Measurements from ENCODE around the gene HEATR5A. TPM values are rescaled to one million over a fixed set of nuclear protein-coding genes. Genes with fewer than 3 reads are reported as not detected.

HEATR5A gene
- total and polyA plus RNA-seq, 2 of the 13 experiments (the other 11 are each of a cell fraction or from before 2014, with no cell fraction given) = 36.4 to 105 TPM

DNA sequence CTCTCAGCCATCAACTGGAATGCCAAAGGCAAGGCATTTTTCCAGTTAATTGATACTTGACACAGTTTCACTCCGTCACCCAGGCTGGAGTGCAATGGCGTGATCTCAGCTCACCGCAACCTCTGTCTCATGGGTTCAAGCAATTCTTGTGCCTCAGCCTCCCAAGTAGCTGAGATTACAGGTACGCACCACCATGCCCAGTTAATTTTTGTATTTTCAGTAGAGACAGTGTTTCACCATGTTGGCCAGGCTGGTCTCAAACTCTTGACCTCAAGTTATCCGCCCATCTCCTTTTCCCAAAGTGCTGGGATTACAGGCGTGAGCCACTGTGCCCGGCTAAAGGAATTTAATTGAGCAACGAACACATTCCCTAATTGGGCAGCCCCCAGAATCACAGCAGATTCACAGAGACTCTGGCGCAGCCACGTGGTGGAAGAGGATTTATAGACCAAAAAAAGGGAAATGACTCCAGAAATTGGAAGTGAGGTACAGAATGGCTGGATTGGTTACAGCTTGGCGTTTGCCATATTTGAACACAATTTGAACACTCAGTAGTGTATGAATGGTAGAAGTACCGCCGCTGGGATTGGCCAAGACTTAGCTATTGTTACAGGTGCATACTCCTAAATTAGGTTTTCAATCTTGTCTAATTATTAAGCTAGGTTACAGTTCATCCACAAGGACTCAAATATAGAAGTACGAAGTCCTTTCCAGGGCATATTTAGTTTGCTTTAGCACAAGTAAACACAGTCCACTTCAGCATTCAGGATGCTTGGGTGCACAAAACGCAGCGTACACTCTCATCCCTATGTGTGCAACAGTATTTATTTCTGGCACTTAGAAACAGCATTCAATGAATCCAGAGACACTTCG, 162.6 kb downstream of the HEATR5A start (continued):
- TF ChIP-seq, protein P1, sequence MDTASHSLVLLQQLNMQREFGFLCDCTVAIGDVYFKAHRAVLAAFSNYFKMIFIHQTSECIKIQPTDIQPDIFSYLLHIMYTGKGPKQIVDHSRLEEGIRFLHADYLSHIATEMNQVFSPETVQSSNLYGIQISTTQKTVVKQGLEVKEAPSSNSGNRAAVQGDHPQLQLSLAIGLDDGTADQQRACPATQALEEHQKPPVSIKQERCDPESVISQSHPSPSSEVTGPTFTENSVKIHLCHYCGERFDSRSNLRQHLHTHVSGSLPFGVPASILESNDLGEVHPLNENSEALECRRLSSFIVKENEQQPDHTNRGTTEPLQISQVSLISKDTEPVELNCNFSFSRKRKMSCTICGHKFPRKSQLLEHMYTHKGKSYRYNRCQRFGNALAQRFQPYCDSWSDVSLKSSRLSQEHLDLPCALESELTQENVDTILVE (CRISPR knock-in tag; IDR thresholded peaks at IDR 0.05) = peak; percentile 89
- TF ChIP-seq ZNF790 (CRISPR knock-in tag; IDR thresholded peaks at IDR 0.05; ENCODE audit: borderline replicate concordance) (peak; percentile 72; the same call in 1 of the 2 replicates), ERF (CRISPR knock-in tag; IDR thresholded peaks at IDR 0.05) (peak; percentile 95), DMAP1 (CRISPR knock-in tag; IDR thresholded peaks at IDR 0.05) (peak; percentile 80; the same call in 1 of the 2 replicates), ESRRA (CRISPR knock-in tag; IDR thresholded peaks at IDR 0.05; ENCODE audit: low read depth) (peak; percentile 94; the same call in 1 of the 2 replicates), SNAPC2 (CRISPR knock-in tag; IDR thresholded peaks at IDR 0.05) (peak; percentile 96; the same call in 1 of the 2 replicates), FOXA1 (IDR thresholded peaks at IDR 0.05) (peak; percentile 93), FOXA1 (CRISPR knock-in tag; IDR thresholded peaks at IDR 0.05) (peak; percentile 99), MAFK (conservative IDR thresholded peaks at IDR 0.05 in 1 of 2, IDR thresholded peaks at IDR 0.05 in 1 of 2; ENCODE audit: low read length in 2 of 2) (peak; percentile 36 to 52; a peak in 1 of 4 replicates), PPARG (CRISPR knock-in tag; conservative IDR thresholded peaks at IDR 0.05) (peak; percentile 99), ZNF350 (CRISPR knock-in tag; IDR thresholded peaks at IDR 0.05; ENCODE audit: borderline replicate concordance, low read depth) (peak; percentile 88; the same call in 1 of the 2 replicates), HNRNPUL1 (IDR thresholded peaks at IDR 0.05; ENCODE audit: low read depth, low read length) (peak; percentile 98), ZBTB3 (CRISPR knock-in tag; IDR thresholded peaks at IDR 0.05; ENCODE audit: borderline replicate concordance, low read depth) (peak; percentile 96), HNF4A (CRISPR knock-in tag; IDR thresholded peaks at IDR 0.05) (peak; percentile 100), ZNF724P (CRISPR knock-in tag; IDR thresholded peaks at IDR 0.05; ENCODE audit: borderline replicate concordance) (peak; percentile 71; the same call in 1 of the 2 replicates), MEIS2 (CRISPR knock-in tag; IDR thresholded peaks at IDR 0.05) (peak; percentile 87), HMG20A (CRISPR knock-in tag; IDR thresholded peaks at IDR 0.05; ENCODE audit: borderline replicate concordance) (peak; percentile 94)
- TF ChIP-seq, protein P2, sequence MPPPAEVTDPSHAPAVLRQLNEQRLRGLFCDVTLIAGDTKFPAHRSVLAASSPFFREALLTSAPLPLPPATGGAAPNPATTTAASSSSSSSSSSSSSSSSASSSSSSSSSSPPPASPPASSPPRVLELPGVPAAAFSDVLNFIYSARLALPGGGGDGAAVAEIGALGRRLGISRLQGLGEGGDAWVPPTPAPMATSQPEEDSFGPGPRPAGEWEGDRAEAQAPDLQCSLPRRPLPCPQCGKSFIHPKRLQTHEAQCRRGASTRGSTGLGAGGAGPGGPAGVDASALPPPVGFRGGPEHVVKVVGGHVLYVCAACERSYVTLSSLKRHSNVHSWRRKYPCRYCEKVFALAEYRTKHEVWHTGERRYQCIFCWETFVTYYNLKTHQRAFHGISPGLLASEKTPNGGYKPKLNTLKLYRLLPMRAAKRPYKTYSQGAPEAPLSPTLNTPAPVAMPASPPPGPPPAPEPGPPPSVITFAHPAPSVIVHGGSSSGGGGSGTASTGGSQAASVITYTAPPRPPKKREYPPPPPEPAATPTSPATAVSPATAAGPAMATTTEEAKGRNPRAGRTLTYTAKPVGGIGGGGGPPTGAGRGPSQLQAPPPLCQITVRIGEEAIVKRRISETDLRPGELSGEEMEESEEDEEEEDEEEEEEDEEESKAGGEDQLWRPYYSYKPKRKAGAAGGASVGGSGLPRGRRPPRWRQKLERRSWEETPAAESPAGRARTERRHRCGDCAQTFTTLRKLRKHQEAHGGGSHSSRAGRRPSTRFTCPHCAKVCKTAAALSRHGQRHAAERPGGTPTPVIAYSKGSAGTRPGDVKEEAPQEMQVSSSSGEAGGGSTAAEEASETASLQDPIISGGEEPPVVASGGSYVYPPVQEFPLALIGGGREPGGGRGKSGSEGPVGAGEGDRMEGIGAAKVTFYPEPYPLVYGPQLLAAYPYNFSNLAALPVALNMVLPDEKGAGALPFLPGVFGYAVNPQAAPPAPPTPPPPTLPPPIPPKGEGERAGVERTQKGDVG (CRISPR knock-in tag; IDR thresholded peaks at IDR 0.05; ENCODE audit: borderline replicate concordance) = peak; percentile 68; the same call in 1 of the 2 replicates
- TF ChIP-seq, protein P3, sequence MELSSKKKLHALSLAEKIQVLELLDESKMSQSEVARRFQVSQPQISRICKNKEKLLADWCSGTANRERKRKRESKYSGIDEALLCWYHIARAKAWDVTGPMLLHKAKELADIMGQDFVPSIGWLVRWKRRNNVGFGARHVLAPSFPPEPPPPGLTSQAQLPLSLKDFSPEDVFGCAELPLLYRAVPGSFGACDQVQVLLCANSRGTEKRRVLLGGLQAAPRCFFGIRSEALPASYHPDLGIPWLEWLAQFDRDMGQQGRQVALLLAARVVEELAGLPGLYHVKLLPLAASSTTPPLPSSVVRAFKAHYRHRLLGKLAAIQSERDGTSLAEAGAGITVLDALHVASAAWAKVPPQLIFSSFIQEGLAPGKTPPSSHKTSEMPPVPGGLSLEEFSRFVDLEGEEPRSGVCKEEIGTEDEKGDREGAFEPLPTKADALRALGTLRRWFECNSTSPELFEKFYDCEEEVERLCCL (CRISPR knock-in tag; IDR thresholded peaks at IDR 0.05; ENCODE audit: borderline replicate concordance) = peak; percentile 35; the same call in 1 of the 2 replicates
- TF ChIP-seq, protein P4, sequence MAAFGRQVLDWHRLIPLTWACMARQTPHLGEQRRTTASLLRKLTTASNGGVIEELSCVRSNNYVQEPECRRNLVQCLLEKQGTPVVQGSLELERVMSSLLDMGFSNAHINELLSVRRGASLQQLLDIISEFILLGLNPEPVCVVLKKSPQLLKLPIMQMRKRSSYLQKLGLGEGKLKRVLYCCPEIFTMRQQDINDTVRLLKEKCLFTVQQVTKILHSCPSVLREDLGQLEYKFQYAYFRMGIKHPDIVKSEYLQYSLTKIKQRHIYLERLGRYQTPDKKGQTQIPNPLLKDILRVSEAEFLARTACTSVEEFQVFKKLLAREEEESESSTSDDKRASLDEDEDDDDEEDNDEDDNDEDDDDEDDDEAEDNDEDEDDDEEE (CRISPR knock-in tag; IDR thresholded peaks at IDR 0.05) = peak; percentile 38; the same call in 1 of the 2 replicates
- TF ChIP-seq, protein P5, sequence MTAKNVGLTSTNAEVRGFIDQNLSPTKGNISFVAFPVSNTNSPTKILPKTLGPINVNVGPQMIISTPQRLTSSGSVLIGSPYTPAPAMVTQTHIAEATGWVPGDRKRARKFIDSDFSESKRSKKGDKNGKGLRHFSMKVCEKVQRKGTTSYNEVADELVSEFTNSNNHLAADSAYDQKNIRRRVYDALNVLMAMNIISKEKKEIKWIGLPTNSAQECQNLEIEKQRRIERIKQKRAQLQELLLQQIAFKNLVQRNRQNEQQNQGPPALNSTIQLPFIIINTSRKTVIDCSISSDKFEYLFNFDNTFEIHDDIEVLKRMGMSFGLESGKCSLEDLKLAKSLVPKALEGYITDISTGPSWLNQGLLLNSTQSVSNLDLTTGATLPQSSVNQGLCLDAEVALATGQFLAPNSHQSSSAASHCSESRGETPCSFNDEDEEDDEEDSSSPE (CRISPR knock-in tag; IDR thresholded peaks at IDR 0.05) = peak; percentile 58
